Mesodermal cell (in vitro differentiated cells): ENCODE measurements around the gene ZSWIM6.

Experiments
- H3K27ac ChIP-seq: 2 replicates; pipeline ENCODE4 v1.7.0; 2013; ENCODE audit warnings: mild to moderate bottlenecking, low read depth, low read length, moderate library complexity; ENCODE audit not compliant: severe bottlenecking
- H3K36me3 ChIP-seq: 2 replicates; pipeline ENCODE4 v1.7.1; 2013; ENCODE audit warnings: mild to moderate bottlenecking, low read length, moderate library complexity; ENCODE audit not compliant: control insufficient read depth, insufficient read depth
- H3K4me1 ChIP-seq: one replicate; pipeline ENCODE4 v1.7.1; 2013; ENCODE audit warnings: mild to moderate bottlenecking, low read length; ENCODE audit not compliant: insufficient read depth, control insufficient read depth, poor library complexity, severe bottlenecking
- H3K4me3 ChIP-seq: 2 replicates; pipeline ENCODE4 v1.7.0; 2013; ENCODE audit warnings: low read length, control low read depth, mild to moderate bottlenecking; ENCODE audit not compliant: insufficient read depth, poor library complexity, severe bottlenecking; ENCODE audit errors: extremely low read depth
- H3K9me3 ChIP-seq: 2 replicates; pipeline ENCODE4 v1.7.1; 2013; ENCODE audit warnings: mild to moderate bottlenecking, low read length, moderate library complexity; ENCODE audit not compliant: control insufficient read depth
- WGBS, 2 experiments: methylation state at CpG; one replicate each; pipeline ENCODE4 v1.1.5; 2013; ENCODE audit warnings: missing lambda C conversion rate in 2 of 2; ENCODE audit not compliant: insufficient coverage in 2 of 2; 5-methylcytosine and 5-hydroxymethylcytosine counted together

ZSWIM6 gene

GRCh38 chr5:61447780-61448495 is 115.9 kb downstream of the ZSWIM6 start:
- Histone ChIP-seq H3K4me3 (no peak overlapping the region), H3K27ac (no peak overlapping the region), H3K36me3 (peaks cover 22% of the 10 kb centered on the region), H3K4me1 (peaks cover 12% of the 10 kb centered on the region), H3K9me3 (peaks cover 19% of the 10 kb centered on the region)
- WGBS, 2 experiments, result no CpG with 5 or more reads among the region's 2 CpGs

DNA sequence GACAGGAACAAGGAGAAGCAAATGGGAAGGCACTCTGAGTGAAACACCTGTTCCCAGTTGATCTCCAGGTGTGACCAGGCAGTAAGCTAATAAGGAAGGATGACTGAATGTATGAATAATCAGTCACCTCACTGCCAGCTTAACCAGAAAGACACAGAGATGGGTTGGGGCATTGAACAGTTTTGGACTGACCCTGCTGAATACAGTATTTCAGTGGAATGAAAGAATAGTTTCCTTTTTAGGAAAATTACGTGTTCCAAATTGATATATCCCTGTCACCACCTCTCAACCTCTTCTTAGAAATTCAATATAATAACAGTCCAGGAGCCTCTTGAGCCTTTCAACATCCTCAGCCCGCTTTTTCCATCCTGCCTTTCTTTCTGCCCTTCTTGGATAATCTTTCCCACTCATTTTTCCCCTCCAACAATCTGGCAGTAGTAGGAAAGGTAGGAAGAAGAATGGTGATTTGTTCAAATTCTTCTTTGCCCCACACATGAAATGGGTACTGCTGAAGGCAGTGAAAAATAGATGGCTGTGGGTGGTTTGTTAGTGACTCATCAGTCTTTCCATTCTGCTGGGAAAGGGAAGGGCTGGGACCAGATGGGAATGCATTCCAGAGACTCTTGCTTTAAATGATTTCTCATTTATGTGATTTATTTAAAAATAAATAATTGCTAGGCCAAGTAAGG is 117.9 kb downstream of the ZSWIM6 start:
- peak overlapping the region; percentile 65 for H3K27ac ChIP-seq
- peaks cover 17% of the 10 kb centered on the region for H3K9me3 ChIP-seq
- no peak overlapping the region for H3K4me3 ChIP-seq
- WGBS, 2 experiments, result 80 to 100% methylated on average over 1 of the region's 2 CpGs
- peaks cover 12% of the 10 kb centered on the region for H3K4me1 ChIP-seq
- H3K36me3 ChIP-seq, result peaks cover 15% of the 10 kb centered on the region

DNA sequence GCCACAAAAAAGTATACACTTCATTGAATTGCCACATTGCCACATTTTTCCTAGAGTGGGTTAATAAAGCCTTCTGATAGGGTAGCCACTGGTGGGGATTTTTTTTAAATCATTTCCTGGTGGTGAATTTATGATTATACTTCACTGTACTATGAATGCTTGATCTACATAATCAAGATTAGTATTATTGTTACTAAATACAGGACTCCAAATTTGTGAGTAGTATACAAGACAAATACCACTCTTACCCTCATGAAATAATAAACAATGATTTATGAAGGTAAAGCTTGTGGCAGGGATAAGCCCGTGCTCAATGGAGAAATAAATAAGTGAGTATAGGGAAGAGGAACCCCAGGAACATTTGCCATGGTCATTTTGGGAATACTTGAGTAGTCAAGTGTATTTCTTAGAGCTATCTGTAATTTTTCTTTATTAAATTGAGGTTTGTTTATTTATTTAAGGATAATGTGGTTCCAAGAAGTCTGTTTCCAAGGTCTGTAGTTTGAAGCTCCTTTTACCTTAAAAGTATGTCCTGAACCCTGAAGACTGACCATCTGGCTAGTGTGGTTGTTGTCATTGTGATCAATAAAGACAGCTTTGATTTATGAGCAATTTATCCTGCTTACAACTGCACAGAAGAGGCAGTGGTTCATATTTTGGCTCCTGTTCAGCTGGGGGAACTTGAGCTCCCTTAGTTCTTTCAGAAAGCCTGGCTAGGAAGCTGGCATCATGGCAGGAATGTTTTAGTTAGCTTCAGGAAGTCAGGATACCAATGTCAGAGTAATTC is 118.6 kb downstream of the ZSWIM6 start:
- peaks cover 12% of the 10 kb centered on the region for H3K4me1 ChIP-seq
- H3K4me3 ChIP-seq, result no peak overlapping the region
- peak overlapping the region; percentile 48 for H3K27ac ChIP-seq
- 100% methylated on average over 1 of the region's 1 CpG for WGBS, 2 experiments
- H3K9me3 ChIP-seq, result peaks cover 13% of the 10 kb centered on the region
- H3K36me3 ChIP-seq, result peaks cover 15% of the 10 kb centered on the region

DNA sequence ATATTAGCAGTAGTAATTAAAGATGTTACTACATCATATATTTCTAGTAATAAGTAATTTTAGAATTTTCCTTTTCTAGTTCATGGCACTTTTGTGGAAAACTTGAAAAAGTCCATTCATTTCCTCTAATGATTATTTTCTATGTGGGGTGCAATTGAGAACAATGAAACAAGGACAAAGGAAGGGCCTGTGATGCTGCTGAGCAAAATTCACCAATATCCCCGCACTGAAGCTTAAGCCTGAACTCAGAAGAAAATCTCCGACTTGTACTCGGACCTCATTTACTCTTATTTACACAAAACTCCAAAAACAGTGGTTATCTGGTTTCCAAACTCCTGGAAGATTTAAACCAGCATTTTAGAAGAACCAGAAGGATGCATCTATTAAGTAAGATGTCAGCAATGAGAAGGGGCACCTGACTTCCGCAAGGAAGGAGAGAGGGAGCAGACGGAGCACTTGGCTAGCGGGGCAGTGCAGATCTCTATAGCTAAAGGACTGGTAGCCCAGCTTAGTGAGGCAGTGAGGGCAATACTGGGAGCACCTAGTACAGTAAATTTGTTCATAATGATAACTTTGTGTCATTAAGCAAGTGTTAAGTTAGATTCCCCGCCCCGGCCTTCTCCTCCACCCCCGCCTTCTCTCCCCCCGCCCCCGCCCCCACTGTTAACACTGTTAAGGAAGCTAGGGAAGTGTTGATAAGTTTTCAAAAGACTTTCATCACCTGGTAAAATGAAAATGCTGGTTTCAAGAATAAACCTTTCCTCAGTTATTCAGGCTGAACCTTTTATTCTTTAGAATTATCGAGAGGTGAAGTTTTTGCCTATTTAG is 123.3 kb downstream of the ZSWIM6 start:
- no peak overlapping the region for H3K27ac ChIP-seq
- H3K4me3 ChIP-seq, result no peak overlapping the region
- H3K9me3 ChIP-seq, result no peaks in the 10 kb centered on the region
- 65 to 66% methylated on average over 5 to 6 of the region's 12 CpGs for WGBS, 2 experiments
- no peaks in the 10 kb centered on the region for H3K36me3 ChIP-seq
- peaks cover 8% of the 10 kb centered on the region for H3K4me1 ChIP-seq

DNA sequence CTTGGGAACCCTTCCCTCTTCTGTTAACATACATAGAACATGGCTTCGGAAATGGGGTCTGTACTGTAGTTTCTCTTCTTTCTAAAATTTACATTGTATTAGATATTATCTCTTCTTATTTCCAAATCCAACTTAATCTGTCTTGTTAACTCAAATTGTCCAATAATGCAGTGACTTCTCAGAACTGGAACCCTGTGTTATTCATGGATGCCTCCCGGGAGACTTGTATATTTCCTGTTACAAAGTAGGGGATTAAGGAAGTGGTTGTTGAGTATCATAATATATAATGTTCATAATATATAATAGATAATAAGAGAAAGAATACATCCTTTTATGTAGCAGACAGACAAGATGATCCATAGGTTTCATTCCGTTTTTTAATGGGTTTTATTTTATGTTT is 128.4 kb downstream of the ZSWIM6 start:
- Histone ChIP-seq H3K4me3 (no peak overlapping the region), H3K36me3 (no peaks in the 10 kb centered on the region), H3K9me3 (no peaks in the 10 kb centered on the region), H3K4me1 (peaks cover 9% of the 10 kb centered on the region), H3K27ac (no peak overlapping the region)
- WGBS, 2 experiments, result no CpG with 5 or more reads among the region's 3 CpGs

DNA sequence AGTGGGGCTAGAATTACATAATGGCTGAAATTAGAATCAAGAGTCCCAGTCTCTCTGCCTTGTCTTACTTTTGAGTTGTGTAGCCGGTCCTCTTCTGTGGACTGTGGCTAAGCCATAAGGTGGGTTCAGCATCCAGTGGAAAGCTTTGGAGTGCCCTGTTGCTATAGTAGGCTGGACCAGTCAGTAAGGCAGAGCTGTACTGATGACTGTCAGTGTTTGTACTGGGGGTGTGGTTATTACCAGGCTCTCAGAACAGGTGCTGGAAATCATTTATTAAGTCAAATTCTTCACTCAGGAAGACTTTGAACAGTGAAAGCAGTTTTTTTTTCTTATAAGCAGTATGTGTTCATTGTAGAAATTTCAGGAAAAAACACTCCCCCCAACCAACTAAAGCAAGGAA is 129.4 kb downstream of the ZSWIM6 start:
- Histone ChIP-seq H3K27ac (no peak overlapping the region), H3K4me3 (no peak overlapping the region), H3K9me3 (no peaks in the 10 kb centered on the region), H3K36me3 (no peaks in the 10 kb centered on the region), H3K4me1 (peaks cover 9% of the 10 kb centered on the region)
- 83 to 100% methylated on average over 1 of the region's 1 CpG for WGBS, 2 experiments

GRCh38 chr5:61461926-61462325 is 129.9 kb downstream of the ZSWIM6 start:
- Histone ChIP-seq H3K9me3 (no peaks in the 10 kb centered on the region), H3K4me3 (no peak overlapping the region), H3K27ac (no peak overlapping the region), H3K36me3 (no peaks in the 10 kb centered on the region), H3K4me1 (peaks cover 11% of the 10 kb centered on the region)
- WGBS, 2 experiments, result no CpG with 5 or more reads among the region's 1 CpG

- no peaks in the 10 kb centered on the region for H3K36me3 ChIP-seq
- peaks cover 22% of the 10 kb centered on the region for H3K4me1 ChIP-seq
- no peak overlapping the region for H3K4me3 ChIP-seq
- no peaks in the 10 kb centered on the region for H3K9me3 ChIP-seq
- 83 to 94% methylated on average over 2 of the region's 2 CpGs for WGBS, 2 experiments
- H3K27ac ChIP-seq, result no peak overlapping the region
Observed at GRCh38 chr5:61463596-61463995, 131.5 kb downstream of the ZSWIM6 start.

DNA sequence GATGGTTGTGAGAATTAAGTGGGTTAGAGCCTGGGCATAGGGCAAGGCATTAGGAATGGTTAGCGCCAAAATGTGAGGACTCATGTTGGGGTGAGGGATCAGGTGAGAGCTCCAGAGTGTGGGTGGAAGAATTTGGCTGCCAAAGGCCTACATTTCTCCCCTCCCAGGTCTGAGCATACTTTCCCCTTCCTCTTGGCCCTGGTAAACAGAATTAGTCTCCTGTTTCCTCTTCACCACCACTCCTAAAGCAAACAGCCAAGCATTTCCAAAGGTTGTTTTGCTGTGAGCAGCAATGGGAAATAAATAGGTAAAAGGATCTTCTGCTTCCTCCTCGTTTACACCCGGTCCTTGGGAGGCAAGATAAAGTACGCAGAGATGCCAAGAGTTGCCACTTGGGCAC is 132.5 kb downstream of the ZSWIM6 start:
- whole genome bisulfite sequencing, 2 experiments, result 86 to 100% methylated on average over 1 to 3 of the region's 4 CpGs
- peaks cover 22% of the 10 kb centered on the region for H3K4me1 ChIP-seq

DNA sequence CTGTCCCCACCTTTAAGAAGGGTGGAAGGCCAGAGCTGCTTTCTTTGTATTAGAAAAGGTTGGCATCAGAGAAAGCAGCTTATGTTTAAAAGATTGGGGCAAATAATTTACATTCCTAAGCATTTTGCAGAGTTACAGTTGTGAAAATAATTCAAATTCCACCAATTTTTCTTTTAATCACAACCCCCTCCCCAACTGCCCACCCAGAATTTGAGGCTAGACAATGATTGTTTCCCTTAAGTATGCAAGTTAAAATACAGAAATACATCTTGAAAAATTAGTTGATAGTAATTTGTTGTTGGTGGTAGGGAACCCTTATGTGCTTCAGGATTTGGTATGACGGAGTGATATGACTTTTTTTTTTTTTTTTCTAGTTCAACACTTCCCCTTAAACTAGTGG is 133.0 kb downstream of the ZSWIM6 start:
- H3K9me3 ChIP-seq, result no peaks in the 10 kb centered on the region
- H3K4me3 ChIP-seq, result no peak overlapping the region
- H3K27ac ChIP-seq, result no peak overlapping the region
- no peaks in the 10 kb centered on the region for H3K36me3 ChIP-seq
- peaks cover 22% of the 10 kb centered on the region for H3K4me1 ChIP-seq
- WGBS, 2 experiments, result no CpG with 5 or more reads among the region's 1 CpG

More for the DNA sequence above, 132.5 kb downstream of the ZSWIM6 start:
- Histone ChIP-seq H3K27ac (no peak overlapping the region), H3K4me3 (no peak overlapping the region), H3K36me3 (no peaks in the 10 kb centered on the region), H3K9me3 (no peaks in the 10 kb centered on the region)
